K562 (cell line): ENCODE data around the gene ENTPD8. TPM values are rescaled to one million over a fixed set of nuclear protein-coding genes. Genes with fewer than 3 reads are reported as not detected.

ENCODE experiments used
- CBX5 ChIP-seq: IDR thresholded peaks from 2 replicates; pipeline ENCODE4 v1.6.1; 2014; ENCODE audit warnings: low read depth, borderline replicate concordance
- CHD7 ChIP-seq: fragments of 200-600 bp; sonication (generic); IDR thresholded peaks from one replicate; pipeline ENCODE4 v1.6.1; 2012; ENCODE audit warnings: mild to moderate bottlenecking, low read depth, low read length, inconsistent platforms
- CREB1 ChIP-seq, 2 experiments: sonication (generic) in 1 of 2; formaldehyde crosslinking in 1 of 2; IDR thresholded peaks; 2 replicates each; pipeline versions ENCODE4 v1.6.1 to v1.8.0; 2012 to 2022; ENCODE audit warnings: inconsistent platforms in 1 of 2, mild to moderate bottlenecking in 1 of 2, missing genetic modification reagents in 1 of 2, moderate library complexity in 1 of 2
- HDAC6 ChIP-seq: IDR thresholded peaks from 2 replicates; pipeline ENCODE4 v1.6.1; 2012; ENCODE audit warnings: low read depth, mild to moderate bottlenecking, control low read depth, inconsistent platforms, low read length, moderate library complexity
- ILK ChIP-seq: fragments of 450-650 bp; IDR thresholded peaks from 2 replicates; pipeline ENCODE4 v1.6.1; 2016; ENCODE audit warnings: missing genetic modification characterization, low read depth, mild to moderate bottlenecking, missing compliant biosample characterization, moderate library complexity, borderline replicate concordance
- NCOA2 ChIP-seq, 2 experiments: fragments of 450-650 bp; IDR thresholded peaks; 2 replicates each; pipeline ENCODE4 v1.6.1; 2018; ENCODE audit warnings: mild to moderate bottlenecking in 2 of 2, moderate library complexity in 1 of 2; ENCODE audit not compliant: partially characterized antibody in 2 of 2
- PKNOX1 ChIP-seq: fragments of 450-650 bp; IDR thresholded peaks from 2 replicates; pipeline ENCODE4 v1.6.1; 2016
- RHOXF2B ChIP-seq: fragments of 250-450 bp; sonication (Bioruptor Pico); conservative IDR thresholded peaks from 2 replicates; pipeline ENCODE4 v1.5.1; 2021
- TRIM28 ChIP-seq: fragments of 450-650 bp; IDR thresholded peaks from 2 replicates; pipeline ENCODE4 v1.6.1; 2017
- ZNF444 ChIP-seq: fragments of 250-450 bp; sonication (Bioruptor Pico); IDR thresholded peaks from 2 replicates; pipeline ENCODE4 v1.4.0; 2020; ENCODE audit warnings: mild to moderate bottlenecking, moderate library complexity
- polyA plus RNA-seq, 8 experiments: library from polyadenylated mRNA; depleted of rRNA in 4 of 8; stranded (reverse) in 5 of 8; unstranded in 3 of 8; fragments of >200 nt; fragmentation: Nextera tagmentation in 2 of 8; fragmentation: Illumina TruSeq in 1 of 8; extraction: Ambion mirVana in 2 of 8; extraction: Trizol in 1 of 8; gene quantifications; 2 replicates each; pipeline versions ENCODE4 v1.2.1 to v1.2.3, GENCODE V29; 2011 to 2014; ENCODE audit warnings: inconsistent platforms in 1 of 8, missing spikeins in 1 of 8
- total RNA-seq, 7 experiments: library from RNA; depleted of rRNA in 6 of 7; stranded (reverse); fragments of >200 nt in 6 of 7; fragmentation: Illumina TruSeq in 2 of 7; extraction: Trizol in 2 of 7; gene quantifications; 2 replicates each; pipeline versions ENCODE4 v1.2.1 to v1.2.3, GENCODE V29; 2011 to 2021; ENCODE audit warnings: low replicate concordance in 1 of 7
- TF ChIP-seq, protein P1 (sequence below): sonication (generic); formaldehyde crosslinking; IDR thresholded peaks from 2 replicates; pipeline ENCODE4 v1.8.1; 2023; ENCODE audit warnings: mild to moderate bottlenecking, missing genetic modification reagents

Gene ENTPD8
- total and polyA plus RNA-seq, 9 of the 15 experiments (the other 6 are each of a cell fraction or from before 2014, with no cell fraction given) = 0.06 to 0.27 (median 0.19) TPM; not detected in 5

- TF ChIP-seq CHD7 (no peak), HDAC6 (no peak), RHOXF2B (no peak), ZNF444 (CRISPR knock-in tag) (no peak), TRIM28 (no peak; the same call in 1 of the 2 replicates), NCOA2 (IDR thresholded peaks at IDR 0.05; ENCODE audit: partially characterized antibody in 2 of 2) (no peak), CBX5 (0 out of 2 replicates have a peak, but pooled peaks have one; percentile 37), ILK (tag) (no peak), PKNOX1 (0 out of 2 replicates have a peak, but pooled peaks have one; percentile 12), CREB1 (IDR thresholded peaks at IDR 0.05) (peak; percentile 18; the same call in 1 of the 2 replicates), CREB1 (CRISPR knock-in tag; IDR thresholded peaks at IDR 0.05) (peak; percentile 71)
- TF ChIP-seq, protein P1, sequence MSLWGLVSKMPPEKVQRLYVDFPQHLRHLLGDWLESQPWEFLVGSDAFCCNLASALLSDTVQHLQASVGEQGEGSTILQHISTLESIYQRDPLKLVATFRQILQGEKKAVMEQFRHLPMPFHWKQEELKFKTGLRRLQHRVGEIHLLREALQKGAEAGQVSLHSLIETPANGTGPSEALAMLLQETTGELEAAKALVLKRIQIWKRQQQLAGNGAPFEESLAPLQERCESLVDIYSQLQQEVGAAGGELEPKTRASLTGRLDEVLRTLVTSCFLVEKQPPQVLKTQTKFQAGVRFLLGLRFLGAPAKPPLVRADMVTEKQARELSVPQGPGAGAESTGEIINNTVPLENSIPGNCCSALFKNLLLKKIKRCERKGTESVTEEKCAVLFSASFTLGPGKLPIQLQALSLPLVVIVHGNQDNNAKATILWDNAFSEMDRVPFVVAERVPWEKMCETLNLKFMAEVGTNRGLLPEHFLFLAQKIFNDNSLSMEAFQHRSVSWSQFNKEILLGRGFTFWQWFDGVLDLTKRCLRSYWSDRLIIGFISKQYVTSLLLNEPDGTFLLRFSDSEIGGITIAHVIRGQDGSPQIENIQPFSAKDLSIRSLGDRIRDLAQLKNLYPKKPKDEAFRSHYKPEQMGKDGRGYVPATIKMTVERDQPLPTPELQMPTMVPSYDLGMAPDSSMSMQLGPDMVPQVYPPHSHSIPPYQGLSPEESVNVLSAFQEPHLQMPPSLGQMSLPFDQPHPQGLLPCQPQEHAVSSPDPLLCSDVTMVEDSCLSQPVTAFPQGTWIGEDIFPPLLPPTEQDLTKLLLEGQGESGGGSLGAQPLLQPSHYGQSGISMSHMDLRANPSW (CRISPR knock-in tag) = no peak
Observed at GRCh38 chr9:137422604-137423513, 18.3 kb downstream of the ENTPD8 start, which contains the start of the genes EXD3 and NOXA1 (continued).
